Fibroblast of pulmonary artery (primary cell): ENCODE measurements around the gene BRMS1L.

Experiments
- DNase-seq: peaks from one replicate; pipeline ENCODE4 v3.0.0-alpha.2; 2010; ENCODE audit warnings: low read depth
- H3K4me3 ChIP-seq: replicated peaks from 2 replicates; pipeline ENCODE4 v1.5.1; 2011; ENCODE audit warnings: low read depth, mild to moderate bottlenecking, control low read depth, low read length, moderate library complexity
- CTCF ChIP-seq: IDR thresholded peaks from 2 replicates; pipeline ENCODE4 v1.5.1; 2011; ENCODE audit warnings: mild to moderate bottlenecking, control low read depth, low read length, inconsistent platforms; ENCODE audit errors: missing control alignments

The BRMS1L gene

GRCh38 chr14:35878272-35879150 is 52.4 kb downstream of the BRMS1L start:
- no peak overlapping the region for H3K4me3 ChIP-seq
- no peak for TF ChIP-seq CTCF

GRCh38 chr14:35879151-35879648 is 53.1 kb downstream of the BRMS1L start:
- H3K4me3 ChIP-seq, result no peak overlapping the region
- DNase-seq, result peak; percentile 38
- no peak for TF ChIP-seq CTCF

More at GRCh38 chr14:35878272-35879150, 52.4 kb downstream of the BRMS1L start:
- DNase-seq, result peak; percentile 93

GRCh38 chr14:35879654-35880249 is 53.6 kb downstream of the BRMS1L start:
- H3K4me3 ChIP-seq, result no peak overlapping the region
- peak; percentile 56 for TF ChIP-seq CTCF
- DNase-seq, result peak; percentile 44

GRCh38 chr14:35881280-35881679 is 55.1 kb downstream of the BRMS1L start:
- TF ChIP-seq CTCF, result no peak
- H3K4me3 ChIP-seq, result no peak overlapping the region
- no peak for DNase-seq

- peak; percentile 44 for DNase-seq
- H3K4me3 ChIP-seq, result no peak overlapping the region
- peak; percentile 77 for TF ChIP-seq CTCF
These were observed 57.6 kb downstream of the BRMS1L start for GRCh38 chr14:35883677-35884293.

GRCh38 chr14:35890308-35890707 is 64.2 kb downstream of the BRMS1L start:
- DNase-seq, result no peak
- H3K4me3 ChIP-seq, result no peak overlapping the region
- no peak for TF ChIP-seq CTCF
